Liver (tissue), 3 donors: ENCODE results near the gene PEAK1.

Experiments
- CTCF ChIP-seq: fragments of 150-350 bp; IDR thresholded peaks from 2 replicates; pipeline ENCODE4 v1.5.1; 2017; ENCODE audit warnings: improper control_type of control experiment, low read depth, low read length; ENCODE audit not compliant: missing input control
- EGR1 ChIP-seq, 2 donors: IDR thresholded peaks; 2 replicates each; pipeline ENCODE4 v1.6.1; 2016 to 2018; ENCODE audit warnings: antibody characterized with exemption in 2 of 2, low read depth in 2 of 2
- JUND ChIP-seq, 2 donors: IDR thresholded peaks; 2 replicates each; pipeline ENCODE4 v1.6.1; 2016; ENCODE audit warnings: antibody characterized with exemption in 2 of 2
- NR2F2 ChIP-seq: IDR thresholded peaks from 2 replicates; pipeline ENCODE4 v1.6.1; 2016; ENCODE audit warnings: antibody characterized with exemption
- TAF1 ChIP-seq: conservative IDR thresholded peaks from 2 replicates; pipeline ENCODE4 v1.6.1; 2016; ENCODE audit warnings: antibody characterized with exemption, mild to moderate bottlenecking
- donor health status: healthy.
- donor health status: healthy.

- no peak for TF ChIP-seq CTCF
- no peak for TF ChIP-seq JUND (IDR thresholded peaks at IDR 0.05)
- no peak for TF ChIP-seq TAF1
- no peak for TF ChIP-seq EGR1 (IDR thresholded peaks at IDR 0.05; ENCODE audit: low read depth in 2 of 2)
- TF ChIP-seq NR2F2: no peak
These were observed 297.3 kb downstream of the PEAK1 start for GRCh38 chr15:77122576-77122975.
